Midbrain (tissue), 1 donor: ENCODE data around the gene SPRN.
"Not testable (repeated sequence)": the region's sequence is repeated elsewhere in the genome, so short reads cannot be mapped to it uniquely, and the experiment has no call there.

Source experiments
- DNase-seq: peaks from one replicate; lab custom pipeline; 2025; lab: John Stamatoyannopoulos, UW

The SPRN gene

GRCh38 chr10:133456041-133456951 is 31.9 kb upstream of the SPRN start:
- no peak for DNase-seq

DNA sequence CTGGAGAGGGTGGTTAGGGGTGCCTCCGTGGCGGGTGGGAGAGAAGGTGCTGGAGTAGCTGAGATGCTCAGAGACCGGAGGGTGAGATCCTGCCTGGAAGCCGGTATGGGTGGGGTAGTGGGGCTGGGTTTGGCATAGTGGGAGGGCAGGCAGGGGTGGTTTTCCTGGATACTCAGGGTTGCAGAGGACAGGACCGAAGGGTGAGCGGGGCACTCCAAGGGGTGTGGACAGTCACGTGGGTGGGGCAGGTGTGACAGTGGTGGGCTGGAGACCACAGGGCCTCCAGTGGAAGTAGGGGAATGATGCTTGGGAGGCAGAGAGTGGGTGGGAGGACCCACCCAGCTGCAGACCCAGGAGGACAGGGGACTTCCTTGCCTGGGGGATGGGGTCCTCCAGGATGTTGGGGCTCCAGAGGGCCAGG is 31.2 kb upstream of the SPRN start:
- no peak for DNase-seq

GRCh38 chr10:133455196-133455595 is 30.8 kb upstream of the SPRN start:
- DNase-seq: no peak

- DNase-seq: no peak
These were observed 29.9 kb upstream of the SPRN start for GRCh38 chr10:133454204-133454893.

- no peak for DNase-seq
These were observed 29.2 kb upstream of the SPRN start, which contains the start of gene SCART1 for GRCh38 chr10:133453516-133454203. TSS of gene SCART1 (plus strand) at chr10:133453945. CDS start at chr10:133453998, 53 bp downstream.

DNA sequence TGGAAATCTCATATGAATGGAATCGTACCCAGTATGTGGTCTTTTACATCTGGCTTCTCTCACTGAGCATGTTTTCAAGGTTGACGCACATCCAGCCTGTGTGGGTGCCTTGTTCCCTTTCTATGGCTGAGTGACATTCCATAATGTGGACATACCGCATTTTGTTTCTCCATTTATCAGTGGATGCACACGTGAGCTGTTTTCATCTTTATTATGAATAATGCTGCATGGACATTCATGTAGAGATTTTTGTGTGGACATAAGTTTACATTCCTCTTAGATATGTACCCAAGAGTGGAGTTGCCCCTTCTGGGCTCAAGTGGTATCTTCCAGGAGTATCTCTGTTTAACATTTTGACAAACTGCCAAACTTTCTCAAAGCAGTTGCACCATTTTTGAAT is 28.0 kb upstream of the SPRN start:
- DNase-seq: no peak

- DNase-seq: no peak
These were observed 26.9 kb upstream of the SPRN start for GRCh38 chr10:133451346-133451745.

DNA sequence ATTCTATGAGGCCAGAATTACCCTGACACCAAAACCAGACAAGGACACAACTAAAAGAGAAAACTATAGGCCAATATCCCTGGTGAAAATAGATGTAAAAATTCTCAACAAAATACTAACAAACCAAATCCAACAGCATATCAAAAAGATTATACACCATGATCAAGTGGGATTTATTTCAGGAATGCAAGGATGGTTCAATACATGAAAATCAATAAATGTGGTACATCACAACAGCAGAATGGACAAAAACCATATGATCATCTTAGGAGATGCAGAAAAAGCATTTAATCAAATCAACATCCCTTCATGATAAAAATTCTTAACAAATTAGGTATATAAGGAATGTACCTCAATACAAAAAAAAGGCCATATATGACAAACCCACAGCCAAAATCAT is 23.7 kb upstream of the SPRN start:
- DNase-seq: no peak

DNA sequence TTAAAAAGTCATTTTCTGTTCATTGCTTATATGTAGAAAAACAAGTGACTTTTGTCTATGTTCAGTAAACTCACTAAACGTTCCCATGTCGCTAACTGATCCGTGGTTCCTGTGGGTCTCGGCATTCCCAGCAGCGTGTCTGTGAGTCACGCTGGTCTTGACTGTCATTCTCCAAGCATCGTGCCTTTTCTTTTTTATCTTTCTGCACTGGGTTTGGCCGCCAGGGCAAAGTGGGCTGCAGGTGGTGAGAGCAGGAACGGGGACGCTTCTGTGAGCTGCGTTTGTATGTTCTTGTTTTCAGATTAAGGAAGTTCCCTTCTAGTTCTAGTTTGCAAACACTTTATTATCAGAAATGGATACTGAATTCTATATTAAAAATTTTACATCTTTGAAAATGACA is 22.6 kb upstream of the SPRN start:
- DNase-seq: no peak

DNA sequence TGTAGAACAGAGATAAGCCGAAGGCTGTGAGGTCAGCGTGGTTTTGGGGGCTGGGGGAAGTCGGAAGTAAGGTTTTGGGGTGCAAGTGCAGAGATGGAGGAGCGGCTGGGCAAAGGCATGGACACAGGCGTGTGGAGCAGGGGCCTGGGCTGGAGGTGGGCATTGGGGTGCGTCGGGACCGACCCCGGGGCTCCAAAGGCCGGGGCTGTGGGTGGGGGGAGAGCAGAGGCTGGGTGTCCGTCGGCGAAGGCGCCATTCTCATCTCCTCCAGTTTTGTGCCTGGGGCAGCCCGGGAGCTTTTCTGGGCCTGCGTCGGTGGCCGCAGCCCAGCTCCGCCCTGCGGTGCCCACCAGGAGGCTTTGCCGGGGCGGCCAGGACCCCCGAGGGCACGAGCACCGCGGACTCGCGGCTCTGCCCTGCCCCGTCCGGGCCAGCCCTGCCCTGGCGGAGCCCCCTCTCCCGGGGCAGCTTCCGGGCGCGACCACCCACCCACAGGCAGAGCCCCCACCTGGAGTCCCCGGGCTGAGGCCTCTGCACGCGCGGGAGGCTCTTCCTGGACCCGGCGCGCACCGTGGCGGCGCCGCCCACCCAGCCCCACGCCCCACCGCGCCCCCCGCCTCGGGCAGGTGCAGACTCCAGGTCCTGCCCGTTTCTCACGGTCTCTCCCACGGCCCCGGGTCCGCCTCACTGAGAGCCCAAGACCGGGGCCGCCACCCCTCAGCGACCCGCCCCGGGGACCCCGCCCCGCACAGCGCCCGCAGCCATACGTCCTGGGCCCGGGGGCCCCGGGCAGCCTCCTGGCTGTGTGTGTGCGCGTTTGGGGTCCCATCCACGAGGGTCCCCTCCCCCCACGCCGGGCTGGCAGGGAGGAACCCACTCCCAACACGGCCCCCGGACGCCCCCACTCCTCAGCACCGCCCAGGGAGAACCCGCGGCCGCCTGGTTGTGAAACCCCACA is 21.6 kb upstream of the SPRN start:
- DNase-seq: no peak

GRCh38 chr10:133445268-133445732 is 20.9 kb upstream of the SPRN start:
- no peak for DNase-seq

DNA sequence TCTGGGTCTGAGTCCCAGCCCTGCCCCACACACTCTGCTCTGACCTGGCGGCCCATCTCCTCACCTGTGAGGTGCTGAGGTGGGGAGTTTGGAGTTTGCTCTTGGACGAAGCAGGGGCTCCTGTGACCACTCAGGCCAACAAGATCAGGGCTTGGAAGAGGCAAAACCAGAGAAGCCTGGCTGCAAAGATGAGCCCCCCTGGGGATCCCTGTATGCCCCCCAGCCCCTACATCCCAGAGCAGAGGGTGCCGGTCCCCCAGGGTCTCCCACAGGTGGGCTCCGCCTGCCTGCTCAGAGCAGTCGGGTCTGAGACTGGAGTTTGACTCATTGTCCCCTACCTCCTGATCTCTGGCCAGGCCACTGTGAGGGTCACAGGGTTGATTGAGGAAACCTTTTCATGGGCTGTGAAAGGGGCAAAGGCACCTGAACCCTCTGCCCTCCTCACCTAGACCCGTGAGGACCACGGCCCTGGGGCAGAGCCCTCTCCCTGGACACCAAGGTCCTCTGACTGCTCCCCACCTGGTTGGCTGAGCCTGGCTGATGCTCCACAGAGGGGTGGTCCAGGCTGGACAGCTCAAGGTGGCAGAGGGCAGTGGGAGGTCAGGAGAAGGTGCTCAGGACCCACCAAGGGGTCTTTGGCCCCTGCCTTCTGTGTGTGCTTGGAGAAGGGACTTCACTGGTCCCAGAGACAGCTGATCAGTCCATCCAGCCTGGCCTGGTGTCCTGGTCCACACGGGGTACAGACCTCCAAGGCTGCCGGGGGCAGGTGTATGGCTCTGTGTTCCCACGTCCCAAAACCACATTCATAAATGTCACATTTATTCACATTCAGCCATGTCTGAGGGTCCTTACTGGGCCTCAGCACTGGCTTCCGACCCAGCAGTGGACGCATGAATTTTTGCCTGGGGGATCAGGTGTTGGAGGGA is 20.2 kb upstream of the SPRN start:
- no peak for DNase-seq

GRCh38 chr10:133442967-133443924 is 18.8 kb upstream of the SPRN start:
- DNase-seq: no peak

DNA sequence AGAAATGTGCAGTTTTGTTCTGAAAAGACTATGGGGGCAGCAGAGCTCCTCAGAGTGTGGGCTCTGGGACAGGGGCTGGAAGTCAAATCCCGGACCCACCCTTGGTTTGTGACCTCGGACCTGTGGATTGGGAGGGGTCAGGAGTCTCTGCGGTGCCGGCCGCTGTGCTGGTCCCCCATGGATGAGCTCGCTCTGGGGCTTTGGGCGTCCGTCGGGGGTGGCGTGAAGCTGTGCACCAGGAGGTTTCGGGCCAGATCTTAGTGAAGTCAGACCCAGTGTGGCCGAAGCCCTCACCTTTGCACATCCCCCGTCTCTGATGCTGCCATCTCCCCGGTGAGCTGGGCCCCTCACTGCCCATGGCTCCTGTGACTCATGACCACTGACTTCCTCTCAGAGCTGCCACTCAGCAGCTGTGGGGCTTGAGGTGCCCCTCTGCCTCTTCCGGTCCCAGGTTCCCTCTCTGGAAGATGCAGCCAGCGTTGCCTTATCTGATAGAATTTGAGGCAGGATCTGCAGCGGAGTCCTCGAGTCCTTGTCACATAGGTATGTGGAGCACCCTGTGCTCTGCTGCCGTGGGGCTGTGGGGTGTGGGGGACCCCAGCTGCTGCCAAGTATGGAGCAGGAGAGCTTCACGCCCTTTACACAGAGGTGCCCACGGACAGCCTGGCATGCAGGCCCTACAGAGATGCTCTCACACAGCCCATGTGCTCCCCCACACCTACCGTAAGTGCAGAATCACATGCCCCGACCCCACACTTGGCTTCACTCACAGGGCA is 18.0 kb upstream of the SPRN start:
- DNase-seq: no peak

DNA sequence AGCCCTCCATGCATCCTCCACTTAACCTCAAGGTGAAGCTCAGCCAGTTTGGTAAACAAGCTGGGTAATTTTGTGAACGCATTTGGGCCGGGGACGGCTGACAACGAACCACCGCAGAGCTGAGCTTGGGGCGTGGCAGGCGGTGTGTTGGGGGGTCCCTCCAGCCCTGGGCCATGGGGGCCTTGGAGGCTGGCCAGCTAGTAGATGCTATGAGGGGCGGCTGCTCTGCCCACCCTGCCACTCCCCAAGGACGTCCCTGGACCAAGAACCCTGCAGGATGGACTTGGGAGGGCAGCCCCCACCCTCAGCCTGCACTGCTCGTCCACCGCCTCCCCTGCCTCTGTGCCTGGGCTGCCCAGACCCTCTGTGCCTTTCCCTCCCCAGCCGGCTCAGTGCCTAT is 17.4 kb upstream of the SPRN start:
- no peak for DNase-seq

GRCh38 chr10:133441356-133441755 is 16.9 kb upstream of the SPRN start:
- DNase-seq: not testable (repeated sequence)

GRCh38 chr10:133440633-133441285 is 16.3 kb upstream of the SPRN start:
- no peak for DNase-seq
